ENCODE data around the gene OVCA2. TPM values are rescaled to one million over a fixed set of nuclear protein-coding genes. Genes with fewer than 3 reads are reported as not detected.

OVCA2 gene
- total and polyA plus RNA-seq, 12 donors: 37.2 to 155 (median 64.0) TPM

DNA sequence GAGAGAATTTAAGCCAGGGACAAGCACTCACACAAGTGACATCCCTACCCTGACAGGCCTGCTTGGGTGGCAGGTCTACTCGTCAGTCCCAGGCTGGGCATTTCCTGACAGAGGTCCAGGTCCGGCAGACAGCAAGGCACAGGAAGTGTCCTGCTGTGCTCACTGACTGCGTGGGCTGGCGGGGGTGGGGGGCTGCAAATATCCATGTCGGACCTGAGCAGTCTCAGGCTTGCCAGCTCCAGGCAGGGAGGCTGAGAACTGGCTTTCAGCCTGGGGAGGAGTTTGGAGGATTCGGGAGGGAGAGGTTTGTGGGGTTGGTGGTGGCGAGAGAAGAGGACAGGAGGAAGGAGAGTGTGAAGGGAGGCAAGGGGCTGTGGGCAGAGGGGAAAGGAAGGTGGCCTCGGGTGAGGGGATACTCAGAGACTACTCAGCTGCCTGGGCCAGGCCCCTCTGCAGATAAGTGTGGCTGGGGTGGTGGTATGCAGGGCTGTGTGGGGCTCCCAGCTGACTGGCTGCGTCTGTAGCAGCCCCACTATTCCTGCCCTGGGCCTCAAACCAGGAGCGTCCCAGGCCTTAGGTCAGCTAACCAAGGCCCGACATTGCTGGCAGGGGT is 20.9 kb downstream of the OVCA2 start:
- 60 to 66% (median 64%) methylated on average over 9 to 11 of the region's 11 CpGs for WGBS, 4 donors
- Histone ChIP-seq H3K9me3 (replicated peaks in 1 of 3) (no peaks in the 10 kb centered on the region), H3K36me3 (replicated peaks in 1 of 2) (peaks cover 0 to 14% of the 10 kb centered on the region in 2 donors), H3K4me3 (no peak overlapping the region), H3K27me3 (no peaks in the 10 kb centered on the region), H3K27ac (peak overlapping the region in 4 of 5 donors; percentile 16 to 88 (median 50)), H3K4me1 (replicated peaks in 1 of 2) (peaks cover 0 to 32% of the 10 kb centered on the region in 2 donors)
- intact Hi-C loops (cut with DNase I): no loop called here
- TF ChIP-seq, protein P1, sequence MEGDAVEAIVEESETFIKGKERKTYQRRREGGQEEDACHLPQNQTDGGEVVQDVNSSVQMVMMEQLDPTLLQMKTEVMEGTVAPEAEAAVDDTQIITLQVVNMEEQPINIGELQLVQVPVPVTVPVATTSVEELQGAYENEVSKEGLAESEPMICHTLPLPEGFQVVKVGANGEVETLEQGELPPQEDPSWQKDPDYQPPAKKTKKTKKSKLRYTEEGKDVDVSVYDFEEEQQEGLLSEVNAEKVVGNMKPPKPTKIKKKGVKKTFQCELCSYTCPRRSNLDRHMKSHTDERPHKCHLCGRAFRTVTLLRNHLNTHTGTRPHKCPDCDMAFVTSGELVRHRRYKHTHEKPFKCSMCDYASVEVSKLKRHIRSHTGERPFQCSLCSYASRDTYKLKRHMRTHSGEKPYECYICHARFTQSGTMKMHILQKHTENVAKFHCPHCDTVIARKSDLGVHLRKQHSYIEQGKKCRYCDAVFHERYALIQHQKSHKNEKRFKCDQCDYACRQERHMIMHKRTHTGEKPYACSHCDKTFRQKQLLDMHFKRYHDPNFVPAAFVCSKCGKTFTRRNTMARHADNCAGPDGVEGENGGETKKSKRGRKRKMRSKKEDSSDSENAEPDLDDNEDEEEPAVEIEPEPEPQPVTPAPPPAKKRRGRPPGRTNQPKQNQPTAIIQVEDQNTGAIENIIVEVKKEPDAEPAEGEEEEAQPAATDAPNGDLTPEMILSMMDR (IDR thresholded peaks at IDR 0.05): no peak
- TF ChIP-seq POLR2A (IDR thresholded peaks at IDR 0.05): no peak
- DNase-seq: peak in 1 of 7 donors; percentile 57

DNA sequence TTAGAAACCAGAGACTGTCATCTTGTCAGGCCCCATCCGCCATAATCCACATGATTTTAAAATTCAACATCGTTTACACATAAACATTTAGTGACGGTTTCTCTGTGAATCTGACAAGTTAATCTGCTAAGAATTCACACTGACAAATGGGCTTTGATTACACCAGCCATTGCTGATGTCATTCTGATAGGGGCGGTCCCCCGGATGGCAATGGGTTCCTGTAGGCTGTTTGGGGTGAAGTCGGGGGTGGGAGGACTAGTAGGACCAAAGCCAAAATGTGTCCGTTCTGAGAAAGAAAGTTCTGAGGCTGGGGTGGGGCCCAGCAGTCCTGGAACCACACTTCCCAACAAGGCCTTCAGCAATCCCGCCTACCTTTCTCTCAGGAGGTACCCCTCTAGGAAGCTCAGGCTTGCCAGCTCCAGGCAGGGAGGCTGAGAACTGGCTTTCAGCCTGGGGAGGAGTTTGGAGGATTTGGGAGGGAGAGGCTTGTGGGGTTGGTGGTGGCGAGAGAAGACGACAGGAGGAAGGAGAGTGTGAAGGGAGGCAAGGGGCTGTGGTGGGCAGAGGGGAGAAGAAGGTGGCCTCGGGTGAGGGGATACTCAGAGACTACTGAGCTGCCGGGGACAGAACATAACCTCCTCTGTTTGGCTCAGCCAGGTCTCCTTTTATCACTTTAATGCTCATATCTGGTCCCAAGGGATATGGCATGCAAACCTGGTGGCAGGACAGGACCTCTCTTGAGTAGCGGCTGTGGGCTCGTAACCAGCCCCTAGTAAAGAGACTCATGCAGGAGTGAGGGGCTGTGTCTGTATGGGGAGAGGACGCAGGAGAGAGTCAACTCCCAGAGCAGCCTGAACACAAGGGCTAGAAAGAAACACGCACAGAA is 21.7 kb downstream of the OVCA2 start:
- Histone ChIP-seq H3K27ac (peak overlapping the region in 4 of 5 donors; percentile 5 to 88 (median 64)), H3K27me3 (no peaks in the 10 kb centered on the region), H3K4me1 (replicated peaks in 1 of 2) (peaks cover 6 to 40% of the 10 kb centered on the region in 2 donors), H3K36me3 (replicated peaks in 1 of 2) (peaks cover 0 to 20% of the 10 kb centered on the region in 2 donors), H3K4me3 (no peak overlapping the region), H3K9me3 (replicated peaks in 1 of 3) (no peaks in the 10 kb centered on the region)
- TF ChIP-seq, protein P1 (IDR thresholded peaks at IDR 0.05): no peak
- no peak for TF ChIP-seq POLR2A (IDR thresholded peaks at IDR 0.05)
- peak in 1 of 7 donors; percentile 68 for DNase-seq
- WGBS, 4 donors: 74 to 77% (median 75%) methylated on average over 16 of the region's 16 CpGs
- intact Hi-C loops (cut with DNase I): no loop called here

DNA sequence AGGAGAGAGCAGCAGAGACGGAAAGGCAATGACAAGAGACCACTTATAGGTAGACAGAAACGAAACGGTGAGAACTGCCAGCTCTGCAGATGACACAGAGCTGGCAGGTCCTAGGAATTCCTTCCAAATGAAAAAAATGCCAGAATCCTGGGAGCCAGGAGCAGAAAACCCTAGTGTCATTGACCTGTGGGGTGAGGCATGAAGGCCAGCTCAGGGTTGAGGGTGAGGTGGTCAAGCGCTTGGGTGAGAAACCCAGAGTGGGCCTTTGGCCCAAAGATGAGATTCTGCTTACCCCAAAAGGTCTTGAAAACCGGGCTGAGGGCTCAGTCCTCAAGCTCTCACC is 22.3 kb downstream of the OVCA2 start:
- no peak for DNase-seq
- Histone ChIP-seq H3K27me3 (no peaks in the 10 kb centered on the region), H3K9me3 (replicated peaks in 1 of 3) (no peaks in the 10 kb centered on the region), H3K27ac (peak overlapping the region in 4 of 5 donors; percentile 5 to 88 (median 64)), H3K4me1 (replicated peaks in 1 of 2) (peaks cover 6 to 47% of the 10 kb centered on the region in 2 donors), H3K4me3 (no peak overlapping the region), H3K36me3 (replicated peaks in 1 of 2) (peaks cover 0 to 21% of the 10 kb centered on the region in 2 donors)
- WGBS, 4 donors: 54 to 79% (median 63%) methylated on average over 5 of the region's 5 CpGs
- intact Hi-C loops (cut with DNase I): no loop called here
- no peak for TF ChIP-seq POLR2A (IDR thresholded peaks at IDR 0.05)
- TF ChIP-seq, protein P1 (IDR thresholded peaks at IDR 0.05): no peak

DNA sequence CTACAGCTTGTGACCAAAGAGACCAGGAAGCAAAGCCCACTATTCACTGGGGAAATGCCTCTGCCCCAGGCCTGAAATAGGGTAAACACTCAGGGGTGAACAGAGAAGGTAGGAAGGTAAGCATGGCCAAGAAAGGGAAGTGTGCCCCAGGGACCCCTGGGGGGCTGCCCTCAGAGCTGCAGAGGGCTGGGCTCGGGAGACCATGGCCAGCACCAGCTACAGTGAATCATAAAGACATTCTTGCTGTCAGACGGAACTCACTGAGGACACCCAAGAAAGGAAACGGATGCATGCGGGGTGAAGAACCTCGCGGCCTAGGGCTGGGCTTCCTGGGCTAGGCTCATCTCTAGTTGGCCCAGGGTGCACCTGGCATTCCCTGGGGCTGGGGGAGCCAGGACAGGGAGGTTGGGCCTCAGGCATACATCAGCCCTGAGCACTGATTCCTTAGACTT is 22.7 kb downstream of the OVCA2 start:
- Histone ChIP-seq H3K27me3 (no peaks in the 10 kb centered on the region), H3K27ac (peak overlapping the region in 4 of 5 donors; percentile 5 to 88 (median 64)), H3K4me3 (no peak overlapping the region), H3K4me1 (replicated peaks in 1 of 2) (peaks cover 6 to 47% of the 10 kb centered on the region in 2 donors), H3K36me3 (replicated peaks in 1 of 2) (peaks cover 0 to 21% of the 10 kb centered on the region in 2 donors), H3K9me3 (replicated peaks in 1 of 3) (no peaks in the 10 kb centered on the region)
- WGBS, 4 donors: 50 to 78% (median 74%) methylated on average over 2 to 6 of the region's 6 CpGs
- TF ChIP-seq, protein P1 (IDR thresholded peaks at IDR 0.05): no peak
- TF ChIP-seq POLR2A (IDR thresholded peaks at IDR 0.05): no peak
- peak in 2 of 7 donors; percentile 42 to 67 for DNase-seq
- intact Hi-C loops (cut with DNase I): no loop called here

Measured in adrenal gland (tissue), 12 donors.